ENCODE results near the gene NRG3.

- TF ChIP-seq CHD1 (IDR thresholded peaks at IDR 0.05; ENCODE audit: low read depth, low read length) (no peak), CTCF (conservative IDR thresholded peaks at IDR 0.05; ENCODE audit: low read depth, low read length) (no peak), MAZ (IDR thresholded peaks at IDR 0.05; ENCODE audit: borderline replicate concordance, low read depth, low read length) (no peak), RFX5 (IDR thresholded peaks at IDR 0.05; ENCODE audit: low read depth, low read length) (no peak), POLR2A (IDR thresholded peaks at IDR 0.05; ENCODE audit: low read depth, low read length) (no peak), FOS (IDR thresholded peaks at IDR 0.05; ENCODE audit: low read depth, low read length) (no peak), SMC3 (IDR thresholded peaks at IDR 0.05; ENCODE audit: low read depth, low read length) (no peak), MAFK (IDR thresholded peaks at IDR 0.05; ENCODE audit: low read depth, low read length) (no peak), CEBPB (IDR thresholded peaks at IDR 0.05; ENCODE audit: low read depth, low read length) (no peak), MXI1 (IDR thresholded peaks at IDR 0.05; ENCODE audit: borderline replicate concordance, low read depth, low read length) (no peak)
Measured at GRCh38 chr10:82340166-82340565, 465.2 kb downstream of the NRG3 start.

All from IMR-90 (cell line).